HUDEP-2 (cell line): Measurements from ENCODE around the gene CEP128.

Source experiments
- DNase-seq, 76 experiments: peaks; one replicate each; lab custom pipeline; 2025; ENCODE audit not compliant: unreplicated experiment in 76 of 76; lab: John Stamatoyannopoulos, UW

CEP128 gene

DNA sequence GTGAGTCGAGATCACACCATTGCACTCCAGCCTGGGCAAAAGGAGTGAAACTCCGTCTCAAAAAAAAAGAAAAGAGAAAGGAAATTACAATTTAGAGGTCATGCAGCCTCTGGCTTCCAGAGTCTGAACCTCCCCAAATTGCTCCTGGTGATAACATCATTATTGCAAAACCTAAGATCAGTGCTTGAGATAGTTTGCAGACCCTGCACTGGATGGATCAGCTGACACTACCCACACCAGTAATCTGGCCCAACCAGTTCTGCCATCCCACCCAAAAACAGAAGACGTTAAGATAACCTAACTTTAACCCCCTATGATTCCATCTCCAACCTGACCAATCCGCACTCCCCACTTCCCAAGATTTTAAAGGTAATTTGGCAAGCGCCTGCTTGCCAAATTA is 376.5 kb downstream of the CEP128 start:
- no peak for DNase-seq

GRCh38 chr14:80564051-80564450 is 377.5 kb downstream of the CEP128 start:
- DNase-seq, result no peak

DNA sequence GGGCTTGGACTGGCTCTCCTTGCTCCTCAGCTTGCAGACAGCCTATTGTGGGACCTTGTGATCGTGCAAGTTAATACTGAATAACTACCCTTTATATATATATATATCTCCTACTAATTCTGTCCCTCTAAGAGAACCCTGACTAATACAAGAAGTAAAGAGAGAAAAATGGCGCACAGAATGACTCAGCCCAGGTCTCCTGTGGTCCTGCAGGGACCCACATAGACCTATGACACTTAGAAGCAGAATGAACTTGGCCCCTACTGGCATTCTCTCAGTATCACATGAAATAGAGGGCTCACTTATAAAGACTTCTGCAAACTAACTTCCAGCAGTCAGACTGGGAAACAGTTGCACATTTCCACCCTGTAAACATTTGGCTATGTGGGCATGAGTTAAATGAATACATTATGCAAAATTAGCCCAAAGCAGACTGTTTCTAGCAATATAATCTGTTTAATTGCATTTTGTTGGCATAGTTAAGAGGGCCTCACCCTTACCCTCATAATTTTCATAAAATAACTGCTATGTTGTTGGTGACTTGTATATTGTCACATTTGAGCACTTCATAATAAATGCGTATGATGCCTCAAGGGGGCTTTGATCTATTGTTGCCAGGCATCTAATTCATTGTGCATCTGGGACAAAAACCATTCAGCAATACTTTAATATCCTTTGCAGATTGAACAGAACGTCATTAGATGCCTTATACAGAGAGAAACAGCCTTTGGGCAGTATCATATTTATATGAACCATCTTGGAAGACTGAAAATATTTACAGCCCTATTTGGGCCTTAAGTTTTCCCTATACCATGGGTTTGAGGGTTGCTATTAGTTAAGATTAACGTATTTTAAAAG is 380.5 kb downstream of the CEP128 start:
- DNase-seq, result no peak

DNA sequence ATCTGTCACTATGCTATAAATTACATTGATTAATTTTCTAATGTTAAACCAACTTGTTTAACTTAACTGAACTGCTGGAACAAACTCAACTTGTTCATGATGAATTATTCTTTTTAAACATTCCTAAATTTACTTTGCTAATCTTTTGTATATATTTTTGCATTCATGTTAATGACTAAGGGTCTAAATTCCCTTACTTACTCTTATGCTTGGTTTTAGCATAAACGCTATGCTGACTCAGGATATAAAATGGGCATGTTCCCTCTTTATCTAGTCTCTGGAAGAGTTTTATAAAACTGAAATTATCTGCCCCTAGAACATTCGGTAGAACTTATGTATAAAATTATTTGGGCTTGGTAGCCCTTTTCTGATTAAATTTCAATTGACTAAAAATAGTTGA is 387.4 kb downstream of the CEP128 start:
- no peak for DNase-seq

DNA sequence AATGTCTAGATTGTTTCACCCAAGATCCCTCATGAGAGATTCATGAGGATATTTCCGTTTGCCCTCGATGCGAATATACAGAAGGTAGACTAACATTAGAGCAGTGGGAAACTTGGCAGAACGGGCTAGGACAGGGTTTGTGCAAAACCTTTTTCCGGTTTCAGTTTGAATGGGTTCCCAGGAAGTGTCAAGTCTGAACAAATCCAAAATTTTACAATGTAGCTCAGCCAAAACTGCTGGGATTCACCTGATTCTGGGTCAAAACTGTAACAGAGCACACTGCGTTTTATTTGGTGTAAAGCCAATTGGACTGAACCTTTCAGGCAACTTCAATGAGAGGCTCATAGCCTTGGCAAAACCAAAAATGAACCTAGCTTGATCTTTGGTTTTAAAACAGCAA is 392.4 kb downstream of the CEP128 start:
- no peak for DNase-seq

GRCh38 chr14:80545935-80546854 is 395.3 kb downstream of the CEP128 start:
- DNase-seq, result no peak

GRCh38 chr14:80544366-80544765 is 397.2 kb downstream of the CEP128 start:
- DNase-seq, result no peak

GRCh38 chr14:80543211-80543610 is 398.3 kb downstream of the CEP128 start:
- no peak for DNase-seq

DNA sequence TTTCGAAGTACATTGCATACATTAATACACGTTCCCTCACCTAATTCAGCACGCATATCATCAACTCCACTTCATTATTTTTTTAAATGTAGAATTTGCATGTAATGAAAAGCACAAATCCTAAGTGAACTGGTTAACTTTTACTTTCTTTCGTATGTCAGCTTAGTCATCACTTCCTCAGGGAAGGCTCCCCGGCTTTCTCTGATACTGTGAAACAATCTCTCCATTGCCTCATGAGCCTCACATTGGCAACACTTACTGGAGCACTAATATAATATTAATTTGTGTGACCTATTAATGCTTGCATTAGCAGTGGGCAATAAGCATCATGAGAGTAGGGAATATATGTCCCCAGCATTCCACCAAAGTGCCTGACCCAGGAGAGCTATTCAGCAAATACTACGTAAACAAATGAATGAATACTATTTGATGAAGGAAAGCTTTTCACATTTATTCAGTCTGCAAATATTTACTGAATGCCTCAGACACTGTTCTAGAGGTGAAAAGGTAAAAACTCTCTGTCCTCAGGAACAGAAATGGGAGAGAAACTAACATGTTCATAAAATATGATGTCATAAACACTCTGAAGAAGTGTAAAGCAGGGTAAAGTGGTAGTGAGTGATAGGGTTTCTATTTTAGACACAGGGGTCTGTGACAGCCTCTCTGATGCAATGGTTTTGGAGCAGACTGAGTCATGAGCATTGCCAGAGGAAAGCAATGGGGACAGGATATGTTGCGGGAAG is 402.7 kb downstream of the CEP128 start:
- no peak for DNase-seq

DNA sequence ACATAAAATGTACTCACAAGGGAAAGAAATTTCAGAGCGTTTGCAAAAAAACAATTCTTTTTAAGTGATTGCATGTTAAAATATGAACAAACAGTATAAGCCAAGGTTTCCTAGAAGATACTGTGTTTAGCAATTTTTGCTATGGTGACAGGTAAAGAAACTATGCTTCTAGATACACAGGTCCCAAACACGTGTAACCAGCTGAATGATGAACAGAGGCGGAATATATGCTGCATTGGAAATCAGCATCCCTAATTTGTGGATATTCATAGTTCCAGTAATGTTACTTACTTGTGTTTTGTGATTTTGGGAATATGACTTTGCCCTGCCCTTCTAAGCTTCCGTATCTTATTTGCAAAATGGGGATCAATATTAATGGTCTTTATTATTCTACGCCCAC is 403.9 kb downstream of the CEP128 start:
- no peak for DNase-seq

GRCh38 chr14:80536456-80536855 is 405.1 kb downstream of the CEP128 start:
- DNase-seq, result no peak

DNA sequence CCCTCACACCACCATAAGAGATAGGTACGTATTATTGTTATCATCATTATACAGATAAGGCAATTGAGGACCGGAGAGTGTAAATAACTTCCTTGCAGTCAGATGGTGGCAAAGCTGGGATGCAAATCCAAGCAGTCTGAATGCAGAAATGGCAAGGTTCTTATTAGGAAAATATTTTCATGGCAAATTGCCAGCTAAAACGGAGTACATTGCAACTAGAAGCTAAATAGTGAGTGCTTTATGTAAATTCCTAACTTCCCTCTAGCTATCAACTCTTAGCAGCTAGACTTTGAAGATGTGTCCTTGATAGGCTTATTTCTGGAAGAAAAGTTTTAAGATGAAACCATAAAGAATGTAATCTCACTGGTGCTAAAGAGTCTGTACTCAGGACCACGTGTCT is 406.4 kb downstream of the CEP128 start:
- no peak for DNase-seq

- no peak for DNase-seq
These were observed 417.9 kb downstream of the CEP128 start for GRCh38 chr14:80523518-80524117.

DNA sequence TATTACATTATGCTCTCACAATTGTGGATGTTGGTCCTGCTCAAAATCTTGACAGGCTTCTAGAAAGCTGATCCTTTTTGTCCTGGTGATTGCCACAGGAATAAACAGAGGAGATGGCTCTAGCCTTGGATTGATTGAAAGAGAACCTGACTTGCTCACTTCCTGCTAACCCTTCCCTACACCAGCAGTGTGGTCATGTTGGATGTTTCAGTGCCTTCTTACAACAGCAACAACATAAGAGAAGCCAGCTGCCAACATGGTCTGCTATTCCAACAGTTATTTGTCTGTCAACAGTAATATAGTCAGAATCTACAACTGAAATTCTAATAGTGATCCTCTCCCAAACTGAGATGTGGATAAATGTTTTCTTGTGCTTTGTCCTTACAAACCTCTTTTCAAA is 418.6 kb downstream of the CEP128 start:
- no peak for DNase-seq

DNA sequence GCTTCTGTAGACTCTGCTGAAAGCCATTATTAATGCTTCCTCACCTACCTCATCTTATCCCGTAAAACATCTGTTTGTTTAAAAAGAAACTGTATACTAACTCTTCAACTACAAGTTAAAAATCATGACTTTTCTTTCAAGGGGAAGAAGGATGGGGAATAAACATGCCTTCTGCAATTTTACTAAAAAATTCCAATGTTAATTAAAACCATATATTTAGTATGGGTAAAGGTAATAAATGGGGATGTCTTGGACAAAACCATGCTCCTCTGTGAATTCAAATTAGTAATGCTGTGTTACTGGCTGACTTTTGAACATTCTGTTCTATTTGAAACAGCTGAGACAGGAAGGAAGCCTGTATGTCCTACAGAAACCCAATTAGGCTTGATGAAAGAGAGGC is 419.1 kb downstream of the CEP128 start:
- DNase-seq, result no peak

- no peak for DNase-seq
These were observed 420.1 kb downstream of the CEP128 start for GRCh38 chr14:80521456-80521855.

DNA sequence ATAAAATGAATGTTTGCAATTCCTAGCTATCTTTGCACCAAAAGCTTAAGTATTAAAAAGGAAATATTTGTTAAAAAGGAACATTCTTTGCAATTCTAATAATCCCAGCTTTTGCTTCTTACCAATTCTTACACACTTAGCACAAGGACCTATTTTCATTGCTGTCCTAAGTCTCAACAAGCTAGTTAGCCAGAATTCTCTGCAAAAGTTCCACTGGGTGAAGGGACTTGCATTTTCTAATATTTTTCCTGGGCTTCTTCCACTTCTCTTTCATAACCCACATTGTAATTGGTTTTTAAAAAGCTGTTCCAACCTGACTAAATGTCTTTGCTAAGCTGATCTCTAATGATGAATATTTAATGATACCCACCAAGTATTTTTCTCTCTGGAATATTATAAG is 422.5 kb downstream of the CEP128 start:
- no peak for DNase-seq

DNA sequence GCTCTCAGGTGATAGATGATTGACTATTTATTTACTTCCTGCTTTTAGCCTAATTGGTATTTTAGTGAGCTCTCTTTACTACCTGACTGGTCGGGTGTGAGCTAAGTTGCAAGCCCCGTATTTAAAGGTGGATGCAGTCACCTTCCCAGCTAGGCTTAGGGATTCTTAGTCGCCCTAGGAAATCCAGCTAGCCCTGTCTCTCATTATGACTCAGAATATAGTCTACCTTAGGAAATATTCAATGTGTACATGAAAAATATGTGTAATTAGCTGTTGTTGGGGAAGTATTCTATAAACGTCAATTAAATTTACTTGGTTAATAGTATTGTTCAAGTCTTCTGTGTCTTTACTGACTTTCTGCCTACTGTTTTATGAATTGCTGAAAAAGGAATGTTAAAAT is 423.4 kb downstream of the CEP128 start:
- no peak for DNase-seq

DNA sequence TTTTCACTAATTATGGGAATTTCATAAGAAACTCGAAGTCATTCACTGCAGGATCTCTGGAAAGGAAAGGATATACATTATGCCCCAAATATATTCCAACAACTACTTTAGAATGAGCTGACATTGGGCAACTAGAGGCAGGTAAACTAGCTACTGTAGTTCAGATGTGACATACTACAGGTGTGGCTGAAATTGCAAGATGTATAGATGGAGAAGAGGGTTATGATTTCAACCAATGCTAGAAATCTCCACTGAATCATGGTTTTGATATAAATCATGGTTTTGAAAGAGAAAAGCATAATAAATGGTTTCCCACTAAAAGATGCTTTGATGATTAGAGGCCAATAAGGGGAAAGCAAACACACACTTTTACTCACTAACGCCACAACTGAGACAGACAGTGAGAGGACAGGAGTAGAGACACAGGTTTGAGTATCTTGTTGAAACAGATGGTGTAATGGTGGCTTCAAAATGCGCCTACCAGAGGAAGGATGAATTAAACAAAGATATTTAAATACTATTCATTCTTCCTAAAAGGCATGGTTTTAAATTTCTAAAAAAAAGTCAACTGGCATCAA is 434.2 kb downstream of the CEP128 start:
- DNase-seq, result no peak

GRCh38 chr14:80504781-80505180 is 436.8 kb downstream of the CEP128 start:
- DNase-seq, result no peak
